HepG2 (cell line): ENCODE data around the gene ARSB. TPM values are rescaled to one million over a fixed set of nuclear protein-coding genes. Genes with fewer than 3 reads are reported as not detected.

Experiments used
- ATAC-seq: fragments of 200-7000 bp; cut with Tn5 transposase; 3 replicates; pipeline ENCODE4 v1.9.1; 2020; ENCODE audit warnings: mild to moderate bottlenecking, moderate library complexity
- BruUV-seq: library from RNA; stranded (reverse); fragments of 400-500 nt; replicated peaks from 2 replicates; lab custom pipeline; 2021; lab: Mats Ljungman, UMichigan
- CTCF ChIA-PET: fragments of 300-600 bp; formaldehyde crosslinking; extraction: SDS; loops from one replicate; lab custom pipeline; 2021; ENCODE audit warnings: low total read pairs, inconsistent platforms, low intra/inter-chr PET ratio; lab: Yijun Ruan, JAX
- POLR2A ChIA-PET: fragments of 350-600 bp; sonication (Branson Sonifier 250); formaldehyde crosslinking; loops from one replicate; lab custom pipeline; 2020; ENCODE audit warnings: antibody characterized with exemption, inconsistent platforms; lab: Yijun Ruan, JAX
- DNase-seq: peaks from one replicate; pipeline ENCODE4 v3.0.0-alpha.2; 2015; ENCODE audit warnings: low spot score
- FAIRE-seq: peaks from 3 replicates; lab custom pipeline; 2011; peaks lifted over from hg19 to GRCh38; lab: Jason Lieb, UNC
- H2AFZ ChIP-seq: one replicate; pipeline ENCODE4 v1.6.1; 2011; ENCODE audit warnings: low read length, inconsistent platforms
- H3K27ac ChIP-seq: fragments of 300-600 bp; 3 replicates; pipeline ENCODE4 v1.8.0; 2011; ENCODE audit warnings: mixed run types, mild to moderate bottlenecking, mixed read lengths, low read length, inconsistent platforms; ENCODE audit not compliant: insufficient read depth; ENCODE audit errors: extremely low read length
- H3K27me3 ChIP-seq, 2 experiments: fragments of 200-600 bp in 1 of 2; 2 replicates in 1 of 2; 3 replicates in 1 of 2; pipeline versions ENCODE4 v1.6.0 to v1.8.0; 2011; ENCODE audit warnings: low read length in 2 of 2, mild to moderate bottlenecking in 2 of 2, moderate library complexity in 2 of 2, inconsistent platforms in 1 of 2; ENCODE audit not compliant: insufficient read depth in 2 of 2, control insufficient read depth in 1 of 2
- H3K36me3 ChIP-seq, 2 experiments: fragments of 200-600 bp in 1 of 2; replicated peaks in 1 of 2; 2 replicates in 1 of 2; 3 replicates in 1 of 2; pipeline versions ENCODE4 v1.5.1 to v1.8.0; 2011; ENCODE audit warnings: low read length in 2 of 2, inconsistent platforms in 1 of 2; ENCODE audit not compliant: insufficient read depth in 2 of 2, control insufficient read depth in 1 of 2
- H3K4me1 ChIP-seq: 2 replicates; pipeline ENCODE4 v1.5.1; 2012; ENCODE audit warnings: low read length, inconsistent platforms; ENCODE audit not compliant: insufficient read depth
- H3K4me2 ChIP-seq: 2 replicates; pipeline ENCODE4 v1.6.0; 2011; ENCODE audit warnings: low read depth, low read length, inconsistent platforms
- H3K4me3 ChIP-seq, 3 experiments: fragments of 200-600 bp in 1 of 3; sonication (generic), shearing (Covaris generic) in 1 of 3; replicated peaks in 1 of 3; 2 replicates each; pipeline ENCODE4 v1.5.1; 2011 to 2016; ENCODE audit warnings: low read length in 3 of 3, inconsistent platforms in 2 of 3, low read depth in 2 of 3, mild to moderate bottlenecking in 2 of 3, control low read depth in 1 of 3, mixed read lengths in 1 of 3; ENCODE audit not compliant: insufficient read depth in 1 of 3
- H3K79me2 ChIP-seq: one replicate; pipeline ENCODE4 v1.6.1; 2011; ENCODE audit warnings: low read length, inconsistent platforms; ENCODE audit not compliant: insufficient read depth
- H3K9ac ChIP-seq: 2 replicates; pipeline ENCODE4 v1.6.0; 2011; ENCODE audit warnings: mild to moderate bottlenecking, low read depth, low read length, inconsistent platforms; ENCODE audit not compliant: insufficient read depth
- H3K9me3 ChIP-seq: 2 replicates; pipeline ENCODE4 v1.5.1; 2012; ENCODE audit warnings: mild to moderate bottlenecking, low read length
- H4K20me1 ChIP-seq: 2 replicates; pipeline ENCODE4 v1.6.0; 2011; ENCODE audit warnings: inconsistent platforms, mild to moderate bottlenecking, low read length, moderate library complexity; ENCODE audit not compliant: insufficient read depth
- AKAP8 ChIP-seq: sonication (generic); formaldehyde crosslinking; IDR thresholded peaks from 2 replicates; pipeline ENCODE4 v1.5.1; 2020; ENCODE audit warnings: mild to moderate bottlenecking, missing genetic modification reagents
- ATAD3A ChIP-seq: sonication (generic); formaldehyde crosslinking; IDR thresholded peaks from 2 replicates; pipeline ENCODE4 v1.4.0; 2020; ENCODE audit warnings: missing genetic modification reagents
- DNMT1 ChIP-seq: sonication (generic); formaldehyde crosslinking; IDR thresholded peaks from 2 replicates; pipeline ENCODE4 v1.5.1; 2020; ENCODE audit warnings: mild to moderate bottlenecking, missing genetic modification reagents
- FOXA3 ChIP-seq: IDR thresholded peaks from 2 replicates; pipeline ENCODE4 v1.6.1; 2016; ENCODE audit warnings: missing genetic modification reagents, missing compliant biosample characterization
- HIC2 ChIP-seq: sonication (generic); formaldehyde crosslinking; IDR thresholded peaks from 2 replicates; pipeline ENCODE4 v1.9.0; 2022; ENCODE audit warnings: low read depth, missing genetic modification reagents
- HOXA9 ChIP-seq: sonication (generic); formaldehyde crosslinking; IDR thresholded peaks from 2 replicates; pipeline ENCODE4 v1.8.1; 2022; ENCODE audit warnings: missing genetic modification reagents, mild to moderate bottlenecking, moderate library complexity, borderline replicate concordance
- MATR3 ChIP-seq: sonication (generic); formaldehyde crosslinking; IDR thresholded peaks from 2 replicates; pipeline ENCODE4 v1.4.0; 2020; ENCODE audit warnings: missing genetic modification reagents
- POLR2G ChIP-seq: fragments of 200-400 bp; formaldehyde crosslinking; IDR thresholded peaks from 2 replicates; pipeline ENCODE4 v1.6.1; 2018; ENCODE audit warnings: mild to moderate bottlenecking, low read depth, low read length, moderate library complexity
- RBM22 ChIP-seq: fragments of 200-400 bp; formaldehyde crosslinking; optimal IDR thresholded peaks from 2 replicates; pipeline ENCODE3; 2017; ENCODE audit warnings: mild to moderate bottlenecking, low read length, moderate library complexity
- REPIN1 ChIP-seq: sonication (generic); formaldehyde crosslinking; IDR thresholded peaks from 2 replicates; pipeline ENCODE4 v1.8.0; 2022; ENCODE audit warnings: missing genetic modification reagents, low read depth, mild to moderate bottlenecking, borderline replicate concordance
- RFX1 ChIP-seq: fragments of 450-650 bp; IDR thresholded peaks from 2 replicates; pipeline ENCODE4 v1.6.1; 2017
- SETDB1 ChIP-seq: sonication (generic); formaldehyde crosslinking; IDR thresholded peaks from 2 replicates; pipeline ENCODE4 v1.5.1; 2020; ENCODE audit warnings: missing genetic modification reagents, mild to moderate bottlenecking, borderline replicate concordance
- ZKSCAN1 ChIP-seq: fragments of 150-350 bp; IDR thresholded peaks from 2 replicates; pipeline ENCODE4 v1.6.1; 2014; ENCODE audit warnings: low read length
- ZNF788 ChIP-seq: sonication (generic); formaldehyde crosslinking; IDR thresholded peaks from 2 replicates; pipeline ENCODE4 v1.5.0; 2020; ENCODE audit warnings: mild to moderate bottlenecking, missing genetic modification reagents, borderline replicate concordance
- ZNF816 ChIP-seq: sonication (generic); formaldehyde crosslinking; IDR thresholded peaks from 2 replicates; pipeline ENCODE4 v1.8.0; 2022; ENCODE audit warnings: missing genetic modification reagents, mild to moderate bottlenecking, borderline replicate concordance
- WGBS: methylation state at CpG from one replicate; pipeline ENCODE4 v1.1.6; 2017; ENCODE audit warnings: low lambda C conversion rate; 5-methylcytosine and 5-hydroxymethylcytosine counted together
- in situ Hi-C: cut with HindIII; loops from 2 replicates; pipeline ENCODE4 v1.10.0; 2017; ENCODE audit warnings: low pct_unique_long_range_greater_than_20kb; ENCODE audit not compliant: extremely low pct_ligation_motif_present
- intact Hi-C: fragments of 100-400 bp; cut with micrococcal nuclease; formaldehyde crosslinking; loops from one replicate; pipeline ENCODE4 v1.10.0; 2022; ENCODE audit not compliant: unreplicated experiment
- polyA plus RNA-seq, 8 experiments: library from polyadenylated mRNA; depleted of rRNA in 3 of 8; stranded (reverse) in 7 of 8; unstranded in 1 of 8; fragments of >200 nt; fragmentation: Illumina TruSeq in 4 of 8; extraction: Trizol in 4 of 8; gene quantifications; 2 replicates each; pipeline versions ENCODE4 v1.2.1 to v1.2.3, GENCODE V29; 2011 to 2016; ENCODE audit warnings: low read depth in 4 of 8, missing spikeins in 1 of 8, mixed read lengths in 1 of 8; ENCODE audit not compliant: insufficient read depth in 1 of 8
- total RNA-seq, 5 experiments: library from RNA; depleted of rRNA; stranded (reverse); fragments of >200 nt; fragmentation: Illumina TruSeq; extraction: Trizol; gene quantifications; 2 replicates each; pipeline ENCODE4 v1.2.3, GENCODE V29; 2016; ENCODE audit warnings: low read depth in 1 of 5

Gene ARSB
- total and polyA plus RNA-seq, 2 of the 13 experiments (the other 11 are each of a cell fraction or from before 2014, with no cell fraction given), result 52.6 to 66.4 TPM

GRCh38 chr5:79023348-79023747 lies 38.2 kb upstream of the ARSB start:
- in situ Hi-C loops, result loop anchor here (25.0 kb wide), 1 partner anchor 439 kb away; no protein-coding TSS in a partner anchor
- ChIA-PET CTCF (interaction anchor here (2.4 kb wide), 1 partner anchor 110 kb away, joined by 53 read pairs; no protein-coding TSS in a partner anchor), POLR2A (interaction anchor here (0.9 to 5.6 kb wide), 2 partner anchors 38 to 109 kb away, joined by 3 to 46 read pairs; partner anchors contain the start of gene ARSB)

GRCh38 chr5:79022771-79023170 lies 37.7 kb upstream of the ARSB start:
- Histone ChIP-seq H3K36me3 (no peaks in the 10 kb centered on the region), H2AFZ (no peak overlapping the region), H3K4me3 (no peak overlapping the region), H3K4me2 (no peak overlapping the region), H4K20me1 (no peaks in the 10 kb centered on the region), H3K27me3 (no peaks in the 10 kb centered on the region), H3K9ac (no peak overlapping the region)
- ChIA-PET CTCF (no interaction called here), POLR2A (interaction anchor here (5.6 kb wide), 1 partner anchor 38 kb away, joined by 46 read pairs; the partner anchor contains the start of gene ARSB)
- intact Hi-C loops, result loop anchor here (5.0 to 10.0 kb wide), 4 partner anchors 120 to 312 kb away; no protein-coding TSS in a partner anchor
- DNase-seq, result no peak
- TF ChIP-seq MATR3 (no peak), ZNF816 (no peak), ZKSCAN1 (no peak), HOXA9 (CRISPR knock-in tag) (no peak), ZNF788 (CRISPR knock-in tag) (no peak), SETDB1 (no peak), AKAP8 (CRISPR knock-in tag) (no peak), FOXA3 (CRISPR knock-in tag) (no peak), ATAD3A (no peak), DNMT1 (CRISPR knock-in tag) (no peak), HIC2 (CRISPR knock-in tag) (no peak), RFX1 (no peak), REPIN1 (CRISPR knock-in tag) (no peak), RBM22 (no peak)
- TF ChIP-seq, all 625 proteins: peak for 0
- FAIRE-seq, result no peak
- 95% methylated on average over 2 of the region's 2 CpGs for WGBS
- BruUV-seq, result no TSS peak
- no peaks in the 10 kb centered on the region for H3K79me2 ChIP-seq
- H3K4me1 ChIP-seq, result peaks cover 33% of the 10 kb centered on the region
- in situ Hi-C loops, result loop anchor here (25.0 kb wide), 1 partner anchor 440 kb away; no protein-coding TSS in a partner anchor
- ATAC-seq, result no peak
- H3K9me3 ChIP-seq, result no peaks in the 10 kb centered on the region
- no peak overlapping the region for H3K27ac ChIP-seq

More at GRCh38 chr5:79023348-79023747, 38.2 kb upstream of the ARSB start:
- Histone ChIP-seq H3K4me2 (no peak overlapping the region), H3K4me3 (no peak overlapping the region), H4K20me1 (no peaks in the 10 kb centered on the region), H2AFZ (no peak overlapping the region), H3K27me3 (no peaks in the 10 kb centered on the region), H3K36me3 (no peaks in the 10 kb centered on the region), H3K9ac (no peak overlapping the region), H3K27ac (no peak overlapping the region), H3K79me2 (no peaks in the 10 kb centered on the region), H3K9me3 (no peaks in the 10 kb centered on the region), H3K4me1 (peaks cover 33% of the 10 kb centered on the region)
- WGBS, result 100% methylated on average over 1 of the region's 1 CpG
- TF ChIP-seq POLR2G, result no peak
- DNase-seq, result no peak
- intact Hi-C loops, result loop anchor here (5.0 to 10.0 kb wide), 4 partner anchors 121 to 311 kb away; no protein-coding TSS in a partner anchor
- FAIRE-seq, result no peak
- ATAC-seq, result no peak
- BruUV-seq, result no TSS peak
